Esophagus muscularis mucosa (tissue), 4 donors: Measurements from ENCODE around the gene NACAD. TPM values are rescaled to one million over a fixed set of nuclear protein-coding genes. Genes with fewer than 3 reads are reported as not detected.

Experiments used
- DNase-seq: peaks from one replicate; pipeline ENCODE4 v3.0.0-alpha.2; 2017; ENCODE audit errors: extremely low spot score
- H3K27ac ChIP-seq, 4 donors: fragments of 200-600 bp; sonication (generic); replicated peaks in 1 of 4; 1 replicate in 3 of 4; 2 replicates in 1 of 4; pipeline ENCODE4 v1.5.1; 2016 to 2019; ENCODE audit warnings: mild to moderate bottlenecking in 1 of 4
- H3K27me3 ChIP-seq, 4 donors: fragments of 200-600 bp; sonication (generic); one replicate each; pipeline versions ENCODE4 v1.5.1 to v1.6.0; 2016 to 2019
- H3K36me3 ChIP-seq, 4 donors: fragments of 200-600 bp; sonication (generic); one replicate each; pipeline ENCODE4 v1.5.1; 2016 to 2019
- H3K4me1 ChIP-seq, 4 donors: fragments of 200-600 bp; sonication (generic); one replicate each; pipeline ENCODE4 v1.5.1; 2016 to 2019
- H3K4me3 ChIP-seq, 4 donors: fragments of 200-600 bp; sonication (generic); 1 replicate in 2 of 4; 2 replicates in 2 of 4; pipeline ENCODE4 v1.5.1; 2016 to 2019; ENCODE audit warnings: mild to moderate bottlenecking in 4 of 4, moderate library complexity in 1 of 4
- H3K9me3 ChIP-seq, 4 donors: fragments of 200-600 bp; sonication (generic); 1 replicate in 3 of 4; 2 replicates in 1 of 4; pipeline ENCODE4 v1.5.1; 2016 to 2019
- CTCF ChIP-seq, 3 experiments: fragments of 200-600 bp in 2 of 3; fragments of 450-650 bp in 1 of 3; sonication (generic) in 2 of 3; IDR thresholded peaks; one replicate each; pipeline ENCODE4 v1.5.1; 2017 to 2019; ENCODE audit warnings: antibody characterized with exemption in 3 of 3, mild to moderate bottlenecking in 2 of 3, moderate library complexity in 1 of 3
- EP300 ChIP-seq: sonication (generic); formaldehyde crosslinking; IDR thresholded peaks from one replicate; pipeline ENCODE4 v1.6.1; 2017; ENCODE audit warnings: antibody characterized with exemption
- POLR2A ChIP-seq: fragments of 450-650 bp; IDR thresholded peaks from one replicate; pipeline ENCODE4 v1.6.1; 2017; ENCODE audit warnings: antibody characterized with exemption, moderate library complexity, mild to moderate bottlenecking, low read depth
- POLR2AphosphoS5 ChIP-seq, 2 donors: sonication (generic); formaldehyde crosslinking; IDR thresholded peaks; one replicate each; pipeline ENCODE4 v1.6.1; 2017; ENCODE audit warnings: antibody characterized with exemption in 2 of 2
- WGBS: methylation state at CpG from one replicate; pipeline ENCODE4 v1.1.5; 2018; 5-methylcytosine and 5-hydroxymethylcytosine counted together
- intact Hi-C: fragments of 100-400 bp; cut with DNase I; formaldehyde crosslinking; loops from one replicate; pipeline ENCODE4 v1.15.1; 2023
- total RNA-seq, 4 donors: library from RNA; depleted of rRNA; stranded (reverse); fragments of >200 nt; gene quantifications; one replicate each; pipeline versions ENCODE4 v1.1.0 to v1.2.1, GENCODE V29; 2016

The NACAD gene
- total RNA-seq, 4 donors from 2014 or later: 7.3 to 15.5 (median 10.8) TPM

DNA sequence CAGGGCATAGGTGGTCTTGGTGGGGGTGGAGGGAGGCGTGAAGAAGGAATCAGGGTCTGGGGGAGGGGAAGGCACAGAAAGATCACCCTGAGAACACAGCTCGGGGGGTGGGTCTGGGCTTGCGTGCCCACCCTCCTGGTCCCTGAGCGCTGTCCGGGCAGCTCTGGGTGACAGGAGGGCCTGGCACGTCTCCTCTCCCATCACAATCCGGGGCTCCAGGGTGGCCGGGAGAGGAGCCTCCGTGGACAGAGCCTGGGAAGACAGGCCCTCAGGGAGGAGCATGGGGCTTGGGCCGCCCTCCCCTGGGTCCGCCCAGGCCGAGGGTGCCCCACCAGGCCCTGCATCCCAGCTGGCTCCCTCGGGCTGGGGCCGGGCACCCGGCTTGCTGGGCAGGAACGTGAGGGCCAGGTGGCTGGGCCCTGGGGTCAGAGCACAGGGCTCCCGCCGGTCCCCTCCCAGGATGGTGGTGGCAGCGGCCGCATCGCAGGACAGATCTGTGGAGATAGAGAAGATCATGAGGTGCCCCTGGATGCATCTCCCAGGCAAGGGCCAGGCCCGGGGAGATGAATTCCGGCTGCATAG lies 3.1 kb downstream of the NACAD start:
- intact Hi-C loops: loop anchor here (10.0 kb wide), 1 partner anchor 81 kb away; the partner anchor contains the start of gene CCM2
- Histone ChIP-seq H3K36me3 (peaks cover 0 to 16% (median 5%) of the 10 kb centered on the region in 4 donors), H3K4me1 (peaks cover 5 to 29% (median 28%) of the 10 kb centered on the region in 4 donors), H3K27ac (no peak overlapping the region), H3K9me3 (no peaks in the 10 kb centered on the region), H3K4me3 (no peak overlapping the region), H3K27me3 (no peaks in the 10 kb centered on the region)
- TF ChIP-seq CTCF (IDR thresholded peaks at IDR 0.05) (no peak), POLR2A (no peak), POLR2AphosphoS5 (IDR thresholded peaks at IDR 0.05) (no peak), EP300 (no peak)
- 91% methylated on average over 17 of the region's 23 CpGs for WGBS
- no peak for DNase-seq

GRCh38 chr7:45084901-45085618 lies 3.7 kb downstream of the NACAD start:
- TF ChIP-seq POLR2A (no peak), POLR2AphosphoS5 (IDR thresholded peaks at IDR 0.05) (no peak), EP300 (no peak), CTCF (IDR thresholded peaks at IDR 0.05) (no peak)
- Histone ChIP-seq H3K9me3 (no peaks in the 10 kb centered on the region), H3K4me1 (peaks cover 5 to 29% (median 28%) of the 10 kb centered on the region in 4 donors), H3K36me3 (peaks cover 0 to 17% (median 8%) of the 10 kb centered on the region in 4 donors), H3K4me3 (no peak overlapping the region), H3K27me3 (no peaks in the 10 kb centered on the region), H3K27ac (no peak overlapping the region)
- 73% methylated on average over 19 of the region's 24 CpGs for WGBS
- DNase-seq: no peak
- intact Hi-C loops: loop anchor here (10.0 kb wide), 1 partner anchor 80 kb away; the partner anchor contains the start of gene CCM2

DNA sequence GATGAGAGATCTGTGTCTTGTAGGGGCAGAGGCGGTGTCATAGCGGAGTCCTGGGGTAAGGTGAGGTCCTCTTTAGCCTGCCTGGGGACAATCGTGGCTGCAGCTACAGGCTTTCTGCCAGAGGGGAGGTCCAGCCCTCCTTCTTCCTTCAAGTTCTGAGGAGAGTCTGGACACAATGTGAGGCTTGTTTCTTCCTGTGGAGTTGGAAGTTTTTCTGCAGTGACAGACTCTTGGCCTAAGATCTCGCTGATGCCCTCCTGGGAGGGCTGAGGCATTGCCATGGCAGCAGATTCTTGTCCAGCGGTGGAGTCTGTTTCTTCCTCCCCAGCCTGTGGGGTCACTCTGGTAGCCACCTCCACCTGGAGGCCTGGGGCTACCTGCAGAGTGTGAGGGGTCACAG lies 4.4 kb downstream of the NACAD start:
- Histone ChIP-seq H3K36me3 (peaks cover 0 to 19% (median 8%) of the 10 kb centered on the region in 4 donors), H3K27ac (no peak overlapping the region), H3K4me3 (no peak overlapping the region), H3K4me1 (peaks cover 5 to 24% (median 23%) of the 10 kb centered on the region in 4 donors), H3K27me3 (no peaks in the 10 kb centered on the region), H3K9me3 (no peaks in the 10 kb centered on the region)
- intact Hi-C loops: loop anchor here (10.0 kb wide), 1 partner anchor 80 kb away; the partner anchor contains the start of gene CCM2
- 69% methylated on average over 4 of the region's 5 CpGs for WGBS
- DNase-seq: no peak
- TF ChIP-seq POLR2AphosphoS5 (IDR thresholded peaks at IDR 0.05): no peak

DNA sequence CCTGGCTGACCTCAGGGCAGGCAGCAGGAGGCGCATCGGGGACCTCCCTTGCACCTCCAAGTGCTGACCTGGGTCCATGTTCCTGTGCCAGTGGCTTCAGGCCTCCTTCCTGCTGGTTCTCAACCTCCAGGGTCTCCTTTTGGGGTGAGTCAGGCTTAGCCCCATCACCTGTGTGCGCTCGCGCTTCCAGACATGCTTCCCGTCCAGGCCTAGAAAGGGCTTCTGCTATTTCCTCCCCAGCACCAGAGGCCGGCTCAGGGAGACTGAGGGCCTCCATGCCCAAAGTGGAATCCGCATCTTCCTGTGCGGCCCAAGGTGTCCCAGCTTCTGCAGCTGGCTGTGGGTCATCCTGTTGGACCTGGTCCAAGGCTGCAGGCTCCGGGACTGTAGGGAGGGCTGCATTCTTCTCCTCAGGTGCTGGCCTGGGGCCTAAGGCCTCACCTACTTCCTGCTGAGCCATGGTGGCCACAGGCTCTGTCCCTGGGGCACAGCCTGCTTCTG lies 5.9 kb downstream of the NACAD start:
- 87% methylated on average over 10 of the region's 10 CpGs for WGBS
- DNase-seq: no peak
- intact Hi-C loops: loop anchor here (10.0 kb wide), 1 partner anchor 78 kb away; the partner anchor contains the start of gene CCM2

More for the DNA sequence above, 5.9 kb downstream of the NACAD start:
- Histone ChIP-seq H3K4me1 (peaks cover 0 to 9% (median 8%) of the 10 kb centered on the region in 4 donors), H3K27me3 (no peaks in the 10 kb centered on the region), H3K36me3 (peaks cover 0 to 25% (median 11%) of the 10 kb centered on the region in 4 donors), H3K27ac (peak overlapping the region in 1 of 4 donors; percentile 53), H3K4me3 (no peak overlapping the region), H3K9me3 (no peaks in the 10 kb centered on the region)
- TF ChIP-seq EP300 (no peak), POLR2AphosphoS5 (IDR thresholded peaks at IDR 0.05) (no peak), POLR2A (no peak), CTCF (IDR thresholded peaks at IDR 0.05) (no peak)
